Measurements from ENCODE around the gene MLPH. TPM values are rescaled to one million over a fixed set of nuclear protein-coding genes. Genes with fewer than 3 reads are reported as not detected.
A peak's percentile ranks its signal among the peaks of the same experiment; 100 is the strongest.

The MLPH gene
- total RNA-seq, 1 donor from 2014 or later: not detected

DNA sequence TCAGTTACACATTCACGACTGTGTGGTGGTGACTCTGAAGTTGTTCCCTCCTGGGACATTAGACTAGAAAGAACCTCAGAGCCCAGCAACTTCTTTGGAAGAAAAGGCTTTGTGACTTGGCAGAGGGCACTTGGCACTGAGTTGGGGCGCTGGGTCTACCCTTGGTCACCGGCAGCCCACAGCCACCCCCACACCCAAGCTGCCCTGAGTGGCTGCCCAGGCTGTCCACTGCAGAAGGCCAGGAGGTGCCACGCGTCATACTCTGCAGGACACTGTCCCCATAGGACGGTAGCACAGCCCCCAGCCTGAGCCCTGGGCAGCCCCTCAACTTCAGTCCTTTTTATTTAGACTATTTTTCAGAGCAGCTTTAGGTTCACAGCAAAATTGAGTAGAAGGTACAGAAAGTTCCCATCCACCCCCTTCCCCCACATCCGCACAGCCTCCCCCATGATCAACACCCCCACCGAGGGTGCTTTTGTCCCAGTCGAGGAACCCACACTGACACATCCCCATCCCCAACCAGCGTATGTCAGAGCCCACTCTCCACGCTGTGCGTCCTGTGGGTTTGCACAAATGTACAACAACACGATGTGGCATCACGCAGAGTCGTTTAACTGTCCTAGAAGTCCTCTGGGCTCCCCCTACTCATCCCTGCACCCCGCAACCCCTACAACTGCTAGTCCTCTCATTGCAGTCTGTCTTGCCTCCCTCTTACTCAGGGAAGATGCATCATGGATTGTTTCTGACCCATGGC lies 80.4 kb downstream of the MLPH start:
- Mint-ChIP-seq H3K27me3 (ENCODE audit: insufficient read depth, low read depth) (peaks cover 4% of the 10 kb centered on the region), H3K36me3 (no peaks in the 10 kb centered on the region), H3K27ac (peak overlapping the region; percentile 60), H3K4me3 (no peak overlapping the region), H3K9me3 (no peaks in the 10 kb centered on the region), H3K4me1 (peaks cover 9% of the 10 kb centered on the region)
- no peak overlapping the region for H3K27ac ChIP-seq
- H3K4me2 ChIP-seq: no peak overlapping the region
- peaks cover 4% of the 10 kb centered on the region for H4K20me1 ChIP-seq (ENCODE audit: low read depth)
- H3F3A ChIP-seq (ENCODE audit: low read depth): peaks cover 3% of the 10 kb centered on the region
- H2AFZ ChIP-seq (replicated peaks): no peak overlapping the region
- H3K27me3 ChIP-seq: no peaks in the 10 kb centered on the region
- no peak overlapping the region for H3K9ac ChIP-seq
- H3K36me3 ChIP-seq: no peaks in the 10 kb centered on the region
- no peaks in the 10 kb centered on the region for H3K79me2 ChIP-seq (ENCODE audit: low read depth)
- H3K4me1 ChIP-seq: no peaks in the 10 kb centered on the region
- no peaks in the 10 kb centered on the region for H3K9me3 ChIP-seq (ENCODE audit: low read depth)
- no peak overlapping the region for H3K4me3 ChIP-seq
- no peak for TF ChIP-seq EZH2phosphoT487 (IDR thresholded peaks at IDR 0.05)
- no peak for TF ChIP-seq EZH2 (IDR thresholded peaks at IDR 0.05)
- DNase-seq (ENCODE audit: low spot score): no peak

DNA sequence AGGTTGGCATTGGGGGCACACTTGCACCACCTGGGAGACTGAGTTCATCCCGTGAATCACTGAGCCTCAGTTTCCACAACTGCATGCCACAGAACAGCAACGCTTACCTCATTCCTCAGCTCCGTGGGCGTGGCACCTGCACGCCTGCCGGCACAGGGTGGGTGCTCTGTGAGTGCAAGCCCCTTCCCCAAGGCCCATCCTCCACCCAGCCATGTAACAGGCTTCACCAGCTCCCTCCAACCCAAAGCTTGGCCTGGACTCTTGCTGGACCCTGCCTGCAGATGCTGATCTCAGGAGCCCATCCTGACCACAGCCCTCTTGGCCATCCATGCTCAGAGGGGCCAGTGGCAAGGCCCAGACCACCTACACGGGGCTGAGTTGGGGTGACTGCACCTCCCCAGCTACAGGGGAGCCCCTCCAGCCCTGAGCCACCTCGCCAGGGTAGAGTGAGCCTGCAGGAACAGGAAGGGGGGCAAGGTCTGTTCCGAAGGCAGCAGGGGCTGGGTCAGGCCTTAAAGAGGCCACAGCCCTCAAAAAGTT lies 81.1 kb downstream of the MLPH start:
- Histone ChIP-seq H3K9ac (no peak overlapping the region), H3F3A (ENCODE audit: low read depth) (peaks cover 3% of the 10 kb centered on the region), H3K27me3 (no peaks in the 10 kb centered on the region), H3K4me1 (no peaks in the 10 kb centered on the region), H3K9me3 (ENCODE audit: low read depth) (no peaks in the 10 kb centered on the region), H3K27ac (no peak overlapping the region), H3K79me2 (ENCODE audit: low read depth) (no peaks in the 10 kb centered on the region), H2AFZ (replicated peaks) (no peak overlapping the region), H4K20me1 (ENCODE audit: low read depth) (peaks cover 4% of the 10 kb centered on the region), H3K36me3 (no peaks in the 10 kb centered on the region), H3K4me2 (no peak overlapping the region), H3K4me3 (no peak overlapping the region)
- Mint-ChIP-seq H3K36me3 (no peaks in the 10 kb centered on the region), H3K9me3 (no peaks in the 10 kb centered on the region), H3K27ac (no peak overlapping the region), H3K27me3 (ENCODE audit: insufficient read depth, low read depth) (peaks cover 5% of the 10 kb centered on the region), H3K4me1 (peaks cover 9% of the 10 kb centered on the region), H3K4me3 (no peak overlapping the region)
- TF ChIP-seq EZH2phosphoT487 (IDR thresholded peaks at IDR 0.05) (no peak), CTCF (IDR thresholded peaks at IDR 0.05) (no peak), EZH2 (IDR thresholded peaks at IDR 0.05) (no peak)
- no peak for DNase-seq (ENCODE audit: low spot score)

DNA sequence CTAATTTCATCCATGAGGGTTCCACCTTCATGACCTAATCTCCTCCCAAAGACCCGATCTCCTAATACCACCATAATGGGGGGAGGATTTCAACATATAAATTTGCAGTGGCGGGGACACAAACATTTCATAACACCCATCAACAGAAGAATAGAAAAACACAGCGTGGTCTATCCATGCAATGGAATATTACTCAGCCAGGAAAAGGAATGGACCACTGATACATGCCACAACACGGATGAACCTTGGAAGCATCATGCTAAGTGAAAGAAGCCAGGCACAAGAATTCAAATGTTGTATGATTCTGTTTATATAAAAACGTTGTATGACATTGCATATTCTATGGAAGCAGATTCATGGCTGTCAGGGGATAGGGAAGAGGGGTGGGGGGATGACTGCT lies 82.0 kb downstream of the MLPH start:
- H3K9me3 Mint-ChIP-seq: no peaks in the 10 kb centered on the region

More for the DNA sequence above, 82.0 kb downstream of the MLPH start:
- Mint-ChIP-seq H3K27me3 (ENCODE audit: insufficient read depth, low read depth) (peaks cover 6% of the 10 kb centered on the region), H3K4me1 (peaks cover 9% of the 10 kb centered on the region), H3K36me3 (no peaks in the 10 kb centered on the region), H3K27ac (no peak overlapping the region), H3K4me3 (no peak overlapping the region)
- H3K27me3 ChIP-seq: no peaks in the 10 kb centered on the region
- H3K27ac ChIP-seq: no peak overlapping the region
- H3K36me3 ChIP-seq: no peaks in the 10 kb centered on the region
- no peak overlapping the region for H3K4me2 ChIP-seq
- DNase-seq (ENCODE audit: low spot score): no peak
- H4K20me1 ChIP-seq (ENCODE audit: low read depth): peaks cover 2% of the 10 kb centered on the region
- peaks cover 3% of the 10 kb centered on the region for H3F3A ChIP-seq (ENCODE audit: low read depth)
- TF ChIP-seq EZH2 (IDR thresholded peaks at IDR 0.05) (no peak), EZH2phosphoT487 (IDR thresholded peaks at IDR 0.05) (no peak), CTCF (IDR thresholded peaks at IDR 0.05) (no peak)
- no peak overlapping the region for H2AFZ ChIP-seq (replicated peaks)
- no peak overlapping the region for H3K9ac ChIP-seq
- H3K9me3 ChIP-seq (ENCODE audit: low read depth): no peaks in the 10 kb centered on the region
- no peak overlapping the region for H3K4me3 ChIP-seq
- no peaks in the 10 kb centered on the region for H3K79me2 ChIP-seq (ENCODE audit: low read depth)
- H3K4me1 ChIP-seq: no peaks in the 10 kb centered on the region

All from neural progenitor cell (in vitro differentiated cells).